Measurements from ENCODE around the gene TOP2B.
A peak's percentile ranks its signal among the peaks of the same experiment; 100 is the strongest.

The TOP2B gene

DNA sequence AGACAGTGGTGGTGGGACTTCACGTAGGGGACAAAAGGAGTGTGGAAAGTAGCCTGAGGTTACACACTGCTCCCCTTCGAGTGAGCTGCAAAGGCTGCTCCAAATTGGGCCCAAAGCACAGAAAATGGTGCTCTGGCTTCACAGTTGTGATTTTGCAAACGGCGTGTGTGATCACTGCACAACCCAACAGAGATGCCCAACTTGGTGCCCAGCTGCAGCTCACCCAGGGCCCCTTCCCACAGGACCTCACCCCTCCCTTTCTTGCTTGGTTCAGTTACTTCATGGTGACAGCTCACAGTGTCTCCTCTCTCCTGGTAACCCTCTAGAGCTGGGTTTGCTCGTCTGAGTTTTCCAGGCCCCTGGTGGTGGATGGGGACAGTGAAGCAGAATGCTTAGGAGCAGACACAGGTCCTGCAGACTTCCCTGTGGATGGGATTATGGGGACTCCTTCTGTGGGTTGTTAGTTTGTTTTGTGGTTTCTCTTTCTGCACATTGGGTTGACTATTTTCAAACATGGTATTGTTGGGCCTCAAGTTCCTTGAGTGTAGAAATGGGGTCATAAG is 98.3 kb downstream of the TOP2B start:
- Histone ChIP-seq H3K4me1 (ENCODE audit: control insufficient read depth, insufficient read depth, low read depth, low read length) (peaks cover 3% of the 10 kb centered on the region), H3K23ac (ENCODE audit: low read length in 2 of 2) (no peak overlapping the region), H3K27me3 (ENCODE audit: control insufficient read depth in 1 of 2, insufficient read depth in 1 of 2, low read length in 2 of 2) (peaks cover 0 to 3% of the 10 kb centered on the region in 2 experiments), H3K79me1 (replicated peaks; ENCODE audit: low read length, poor library complexity, severe bottlenecking) (no peaks in the 10 kb centered on the region), H2BK12ac (ENCODE audit: low read length in 2 of 2) (peak overlapping the region in 1 of 2 experiments; percentile 4), H4K91ac (ENCODE audit: low read length) (no peak overlapping the region), H3K27ac (ENCODE audit: low read length, poor library complexity, severe bottlenecking) (no peak overlapping the region), H2AK5ac (ENCODE audit: low read length, severe bottlenecking) (no peak overlapping the region), H3K4ac (ENCODE audit: low read depth in 1 of 2, low read length in 2 of 2) (no peak overlapping the region), H3K36me3 (ENCODE audit: control insufficient read depth in 1 of 2, insufficient read depth in 2 of 2, low read depth in 1 of 2, low read length in 2 of 2) (no peaks in the 10 kb centered on the region), H3K4me2 (ENCODE audit: low read length, poor library complexity, severe bottlenecking) (no peak overlapping the region), H2AFZ (ENCODE audit: low read depth, low read length) (no peak overlapping the region), H3K9me3 (ENCODE audit: control insufficient read depth, low read length) (no peaks in the 10 kb centered on the region), H2BK5ac (ENCODE audit: low read depth, low read length, poor library complexity, severe bottlenecking) (no peak overlapping the region), H2BK15ac (ENCODE audit: low read depth, poor library complexity, severe bottlenecking) (no peak overlapping the region), H4K8ac (ENCODE audit: low read length) (no peak overlapping the region), H3K14ac (ENCODE audit: low read length in 2 of 2) (no peak overlapping the region), H3K4me3 (ENCODE audit: insufficient read depth in 1 of 2, low read depth in 1 of 2, low read length in 2 of 2) (no peak overlapping the region), H2BK120ac (ENCODE audit: low read depth, low read length) (no peak overlapping the region), H3K9ac (ENCODE audit: low read length) (no peak overlapping the region), H3K18ac (ENCODE audit: low read depth in 1 of 2, low read length in 2 of 2) (peak overlapping the region in 1 of 2 experiments; percentile 38)
- no peak for DNase-seq
- WGBS: 87% methylated on average over 5 of the region's 5 CpGs

GRCh38 chr3:25565807-25566206 is 98.9 kb downstream of the TOP2B start:
- Histone ChIP-seq H2BK12ac (ENCODE audit: low read length in 2 of 2) (peak overlapping the region in 1 of 2 experiments; percentile 49), H2BK15ac (ENCODE audit: low read depth, poor library complexity, severe bottlenecking) (no peak overlapping the region), H4K91ac (ENCODE audit: low read length) (no peak overlapping the region), H3K23ac (ENCODE audit: low read length in 2 of 2) (no peak overlapping the region), H3K4ac (ENCODE audit: low read depth in 1 of 2, low read length in 2 of 2) (peak overlapping the region in 1 of 2 experiments; percentile 25), H3K36me3 (ENCODE audit: control insufficient read depth in 1 of 2, insufficient read depth in 2 of 2, low read depth in 1 of 2, low read length in 2 of 2) (no peaks in the 10 kb centered on the region), H3K27ac (ENCODE audit: low read length, poor library complexity, severe bottlenecking) (no peak overlapping the region), H2AK5ac (ENCODE audit: low read length, severe bottlenecking) (no peak overlapping the region), H2BK5ac (ENCODE audit: low read depth, low read length, poor library complexity, severe bottlenecking) (no peak overlapping the region), H2BK120ac (ENCODE audit: low read depth, low read length) (no peak overlapping the region), H2AFZ (ENCODE audit: low read depth, low read length) (no peak overlapping the region), H3K9ac (ENCODE audit: low read length) (no peak overlapping the region), H3K27me3 (ENCODE audit: control insufficient read depth in 1 of 2, insufficient read depth in 1 of 2, low read length in 2 of 2) (peaks cover 0 to 3% of the 10 kb centered on the region in 2 experiments), H3K4me3 (ENCODE audit: insufficient read depth in 1 of 2, low read depth in 1 of 2, low read length in 2 of 2) (no peak overlapping the region), H4K8ac (ENCODE audit: low read length) (peak overlapping the region; percentile 78), H3K4me1 (ENCODE audit: control insufficient read depth, insufficient read depth, low read depth, low read length) (peaks cover 3% of the 10 kb centered on the region), H3K9me3 (ENCODE audit: control insufficient read depth, low read length) (no peaks in the 10 kb centered on the region), H3K4me2 (ENCODE audit: low read length, poor library complexity, severe bottlenecking) (no peak overlapping the region), H3K14ac (ENCODE audit: low read length in 2 of 2) (no peak overlapping the region), H3K79me1 (replicated peaks; ENCODE audit: low read length, poor library complexity, severe bottlenecking) (no peaks in the 10 kb centered on the region), H3K18ac (ENCODE audit: low read depth in 1 of 2, low read length in 2 of 2) (no peak overlapping the region)
- 98% methylated on average over 7 of the region's 7 CpGs for WGBS
- DNase-seq: no peak

- Histone ChIP-seq H3K4me2 (ENCODE audit: low read length, poor library complexity, severe bottlenecking) (no peak overlapping the region), H4K91ac (ENCODE audit: low read length) (no peak overlapping the region), H3K9me3 (ENCODE audit: control insufficient read depth, low read length) (no peaks in the 10 kb centered on the region), H3K14ac (ENCODE audit: low read length in 2 of 2) (no peak overlapping the region), H3K27me3 (ENCODE audit: control insufficient read depth in 1 of 2, insufficient read depth in 1 of 2, low read length in 2 of 2) (peaks cover 0 to 3% of the 10 kb centered on the region in 2 experiments), H2BK12ac (ENCODE audit: low read length in 2 of 2) (no peak overlapping the region), H3K79me1 (replicated peaks; ENCODE audit: low read length, poor library complexity, severe bottlenecking) (no peaks in the 10 kb centered on the region), H3K4me1 (ENCODE audit: control insufficient read depth, insufficient read depth, low read depth, low read length) (no peaks in the 10 kb centered on the region), H2BK15ac (ENCODE audit: low read depth, poor library complexity, severe bottlenecking) (no peak overlapping the region), H3K18ac (ENCODE audit: low read depth in 1 of 2, low read length in 2 of 2) (no peak overlapping the region), H3K9ac (ENCODE audit: low read length) (no peak overlapping the region), H3K4me3 (ENCODE audit: insufficient read depth in 1 of 2, low read depth in 1 of 2, low read length in 2 of 2) (no peak overlapping the region), H4K8ac (ENCODE audit: low read length) (no peak overlapping the region), H2BK120ac (ENCODE audit: low read depth, low read length) (no peak overlapping the region), H2BK5ac (ENCODE audit: low read depth, low read length, poor library complexity, severe bottlenecking) (no peak overlapping the region), H3K23ac (ENCODE audit: low read length in 2 of 2) (no peak overlapping the region), H3K27ac (ENCODE audit: low read length, poor library complexity, severe bottlenecking) (no peak overlapping the region), H2AK5ac (ENCODE audit: low read length, severe bottlenecking) (no peak overlapping the region), H3K36me3 (ENCODE audit: control insufficient read depth in 1 of 2, insufficient read depth in 2 of 2, low read depth in 1 of 2, low read length in 2 of 2) (no peaks in the 10 kb centered on the region), H2AFZ (ENCODE audit: low read depth, low read length) (no peak overlapping the region), H3K4ac (ENCODE audit: low read depth in 1 of 2, low read length in 2 of 2) (no peak overlapping the region)
- DNase-seq: no peak
- 100% methylated on average over 1 of the region's 4 CpGs for WGBS
These were observed 100.6 kb downstream of the TOP2B start for GRCh38 chr3:25564075-25564474.

DNA sequence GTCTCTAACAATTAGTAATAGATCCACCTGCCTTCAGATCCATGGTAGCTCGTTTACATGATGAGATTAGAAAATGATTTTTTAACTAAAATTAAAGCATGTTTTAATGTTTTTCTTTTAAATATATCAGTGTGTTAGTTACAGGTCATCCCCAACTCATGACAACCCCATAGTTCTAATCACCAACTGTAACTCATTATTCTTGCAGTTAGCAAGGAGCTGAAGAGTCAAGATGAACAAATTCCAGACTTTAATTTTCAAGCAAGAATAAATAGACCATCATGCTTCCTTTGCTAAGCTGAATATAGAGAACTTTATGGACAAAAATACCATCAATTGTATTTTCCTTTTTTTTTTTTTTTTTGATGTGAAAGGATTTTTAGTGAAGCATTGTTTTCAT is 101.1 kb downstream of the TOP2B start:
- Histone ChIP-seq H3K27ac (ENCODE audit: low read length, poor library complexity, severe bottlenecking) (no peak overlapping the region), H3K4ac (ENCODE audit: low read depth in 1 of 2, low read length in 2 of 2) (no peak overlapping the region), H2BK12ac (ENCODE audit: low read length in 2 of 2) (no peak overlapping the region), H2BK5ac (ENCODE audit: low read depth, low read length, poor library complexity, severe bottlenecking) (no peak overlapping the region), H2AK5ac (ENCODE audit: low read length, severe bottlenecking) (no peak overlapping the region), H3K14ac (ENCODE audit: low read length in 2 of 2) (no peak overlapping the region), H3K4me3 (ENCODE audit: insufficient read depth in 1 of 2, low read depth in 1 of 2, low read length in 2 of 2) (no peak overlapping the region), H3K9ac (ENCODE audit: low read length) (no peak overlapping the region), H4K91ac (ENCODE audit: low read length) (no peak overlapping the region), H3K4me1 (ENCODE audit: control insufficient read depth, insufficient read depth, low read depth, low read length) (no peaks in the 10 kb centered on the region), H3K23ac (ENCODE audit: low read length in 2 of 2) (no peak overlapping the region), H2BK15ac (ENCODE audit: low read depth, poor library complexity, severe bottlenecking) (no peak overlapping the region), H3K18ac (ENCODE audit: low read depth in 1 of 2, low read length in 2 of 2) (no peak overlapping the region), H3K27me3 (ENCODE audit: control insufficient read depth in 1 of 2, insufficient read depth in 1 of 2, low read length in 2 of 2) (peaks cover 0 to 7% of the 10 kb centered on the region in 2 experiments), H4K8ac (ENCODE audit: low read length) (no peak overlapping the region), H3K9me3 (ENCODE audit: control insufficient read depth, low read length) (no peaks in the 10 kb centered on the region), H3K36me3 (ENCODE audit: control insufficient read depth in 1 of 2, insufficient read depth in 2 of 2, low read depth in 1 of 2, low read length in 2 of 2) (no peaks in the 10 kb centered on the region), H3K4me2 (ENCODE audit: low read length, poor library complexity, severe bottlenecking) (no peak overlapping the region), H2BK120ac (ENCODE audit: low read depth, low read length) (no peak overlapping the region), H2AFZ (ENCODE audit: low read depth, low read length) (no peak overlapping the region), H3K79me1 (replicated peaks; ENCODE audit: low read length, poor library complexity, severe bottlenecking) (no peaks in the 10 kb centered on the region)
- WGBS: no CpG with 5 or more reads among the region's 1 CpG
- DNase-seq: no peak
